ENCODE data around the gene METTL25B.

METTL25B gene

DNA sequence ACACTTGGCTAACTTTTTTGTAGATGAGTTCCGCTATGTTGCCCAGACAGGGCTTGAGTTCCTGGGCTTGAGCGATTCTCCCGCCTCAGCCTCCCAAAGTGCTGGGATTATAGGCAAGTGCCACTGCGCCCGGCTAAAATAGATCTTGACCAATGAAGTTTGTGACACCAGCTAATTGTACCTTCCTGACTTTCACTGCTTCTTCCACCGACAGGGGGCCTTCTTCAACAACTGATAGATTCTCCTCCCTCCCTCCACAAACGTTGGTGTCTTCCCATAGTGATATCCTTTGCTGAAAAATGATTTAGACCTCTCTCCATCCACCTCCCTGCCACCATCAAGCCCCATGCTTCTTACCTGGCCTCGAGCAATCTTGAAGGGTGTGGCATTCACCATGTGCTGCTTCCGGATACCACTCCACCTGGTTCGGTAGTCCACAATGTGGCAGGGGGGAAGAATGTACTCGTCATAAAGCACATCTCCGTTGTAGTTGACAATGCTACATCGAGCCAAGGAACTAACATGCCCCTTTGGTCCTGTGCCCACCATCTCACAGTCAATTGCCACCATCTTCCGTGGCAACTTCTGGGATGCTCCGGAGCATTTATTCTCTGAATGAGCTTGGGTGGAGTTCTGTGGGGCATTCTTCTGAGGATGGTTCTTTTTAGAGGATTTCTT is 1.6 kb upstream of the METTL25B start:
- peak; percentile 56 for DNase-seq (ENCODE audit: low read depth)

DNA sequence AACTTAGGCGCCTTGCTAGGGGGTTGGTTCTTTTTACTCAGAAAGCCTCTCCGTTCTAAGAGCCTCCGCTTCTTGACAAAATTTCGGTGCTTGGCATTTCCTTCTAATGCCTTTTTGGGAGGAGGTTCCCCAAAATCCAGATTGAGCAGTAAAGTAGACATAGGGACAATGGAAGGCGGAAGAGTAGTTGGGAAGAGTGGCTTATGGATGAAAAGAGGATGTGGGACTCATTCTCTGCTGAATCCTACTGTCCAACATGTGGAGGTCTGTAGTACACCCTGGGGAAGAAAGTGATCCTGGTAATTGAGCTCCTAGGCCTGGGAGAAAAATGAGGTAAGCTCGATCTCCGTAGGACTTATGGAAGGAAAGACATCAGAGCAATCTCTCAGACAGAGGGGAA is 777 bp upstream of the METTL25B start:
- DNase-seq (ENCODE audit: low read depth): no peak

DNA sequence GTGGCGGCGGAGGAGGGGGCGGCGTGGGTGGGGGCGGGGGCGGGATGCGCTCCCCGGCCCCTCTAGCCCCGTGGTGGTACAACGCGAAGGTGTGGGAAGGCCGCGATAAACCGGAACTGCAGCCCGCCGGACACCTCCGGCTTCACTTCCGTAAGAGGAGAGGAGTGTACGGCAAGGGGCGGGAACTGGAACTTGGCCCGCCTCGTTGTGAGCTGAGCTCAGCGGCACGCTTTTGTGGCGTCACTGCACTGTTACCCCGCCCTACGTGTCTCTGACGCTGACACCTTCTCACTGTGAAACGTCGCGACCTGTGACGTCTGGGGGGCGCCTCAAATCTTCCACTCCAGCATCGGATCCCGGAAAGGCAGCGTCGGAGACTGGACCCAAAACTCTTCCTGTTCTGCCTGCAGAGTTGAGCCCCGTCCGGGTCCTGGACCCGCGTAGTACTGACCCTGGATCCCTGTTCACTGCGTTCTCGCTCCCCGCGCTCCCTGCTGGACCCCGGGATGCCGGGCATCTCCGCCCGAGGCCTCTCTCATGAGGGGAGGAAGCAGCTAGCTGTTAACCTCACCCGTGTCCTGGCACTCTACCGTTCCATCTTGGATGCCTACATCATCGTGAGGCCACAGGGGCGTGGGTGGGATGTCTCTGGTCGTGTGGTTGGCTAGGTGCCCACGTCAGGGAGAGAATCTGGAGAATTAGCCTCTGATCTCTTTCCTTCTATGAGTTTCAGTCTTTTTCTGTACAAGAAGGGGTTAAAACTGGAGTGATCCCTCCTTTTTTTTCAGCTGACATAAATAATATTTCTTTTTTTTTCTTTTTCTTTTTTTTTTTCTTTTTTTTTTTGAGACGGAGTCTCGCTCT is 562 bp downstream of the METTL25B start, which contains the start of gene ISG20L2:
ISG20L2 (minus strand) TSS at position 168 of the 864 bp plus-strand sequence. CDS start 1,114 bp downstream, outside the sequence.
- peak; percentile 98 for DNase-seq (ENCODE audit: low read depth)

DNA sequence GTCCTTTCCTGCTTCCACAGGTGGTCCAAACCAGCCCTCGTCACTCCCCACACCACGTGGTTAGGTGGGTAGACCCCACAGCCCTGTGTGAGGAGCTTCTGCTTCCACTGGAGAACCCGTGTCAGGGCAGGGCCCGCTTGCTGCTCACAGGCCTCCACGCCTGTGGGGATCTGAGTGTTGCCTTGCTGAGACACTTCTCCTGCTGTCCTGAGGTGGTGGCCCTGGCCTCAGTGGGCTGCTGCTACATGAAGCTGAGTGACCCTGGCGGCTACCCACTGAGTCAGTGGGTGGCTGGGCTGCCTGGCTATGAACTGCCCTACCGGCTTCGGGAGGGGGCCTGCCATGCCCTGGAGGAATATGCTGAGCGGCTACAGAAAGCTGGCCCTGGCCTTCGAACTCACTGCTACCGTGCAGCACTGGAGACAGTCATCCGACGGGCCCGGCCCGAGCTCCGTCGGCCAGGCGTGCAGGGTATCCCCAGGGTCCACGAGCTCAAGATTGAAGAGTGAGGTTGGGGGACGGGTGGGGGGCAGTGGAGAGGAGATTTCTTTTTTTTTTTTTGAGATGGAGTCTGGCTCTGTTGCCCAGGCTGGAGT is 5.8 kb downstream of the METTL25B start:
- DNase-seq (ENCODE audit: low read depth): no peak

DNA sequence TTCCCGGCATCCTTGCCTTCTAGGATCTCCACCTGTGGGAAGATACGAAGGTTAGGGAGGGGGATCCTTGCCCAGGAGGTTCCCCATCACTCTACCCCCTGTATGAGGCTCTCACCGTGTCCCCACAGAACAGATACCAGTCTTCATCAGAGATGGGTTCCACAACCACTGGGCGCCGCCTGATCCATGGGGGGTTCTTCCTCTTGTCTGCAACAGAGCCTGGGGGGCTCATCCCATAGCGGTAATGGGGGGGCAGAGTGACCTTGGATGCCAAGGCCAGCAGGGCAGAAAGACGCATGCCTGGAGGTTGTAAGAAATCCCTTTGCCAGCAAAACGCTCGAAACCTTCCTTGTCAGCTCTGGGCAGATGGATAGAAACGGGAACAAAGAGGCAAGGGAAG is 10.1 kb downstream of the METTL25B start:
- no peak for DNase-seq (ENCODE audit: low read depth)

DNA sequence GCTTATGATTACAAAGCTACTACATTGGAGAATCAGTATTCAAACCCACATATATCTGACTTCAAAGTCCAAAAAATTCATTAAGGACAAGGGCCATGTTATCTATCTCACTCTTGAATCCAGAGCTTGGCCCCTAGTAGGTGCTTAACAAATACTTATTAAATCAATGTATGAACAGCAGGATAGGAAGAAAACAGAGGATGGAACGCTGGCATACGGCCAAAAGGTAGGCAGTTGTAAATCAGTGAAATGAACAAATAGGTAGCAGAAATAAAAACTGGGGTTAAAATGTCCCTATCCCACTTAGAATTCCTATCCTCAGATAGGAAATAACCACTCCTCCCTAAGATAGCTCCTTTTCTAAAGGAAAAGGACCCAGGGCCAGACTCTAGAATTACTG is 10.6 kb downstream of the METTL25B start:
- no peak for DNase-seq (ENCODE audit: low read depth)

DNA sequence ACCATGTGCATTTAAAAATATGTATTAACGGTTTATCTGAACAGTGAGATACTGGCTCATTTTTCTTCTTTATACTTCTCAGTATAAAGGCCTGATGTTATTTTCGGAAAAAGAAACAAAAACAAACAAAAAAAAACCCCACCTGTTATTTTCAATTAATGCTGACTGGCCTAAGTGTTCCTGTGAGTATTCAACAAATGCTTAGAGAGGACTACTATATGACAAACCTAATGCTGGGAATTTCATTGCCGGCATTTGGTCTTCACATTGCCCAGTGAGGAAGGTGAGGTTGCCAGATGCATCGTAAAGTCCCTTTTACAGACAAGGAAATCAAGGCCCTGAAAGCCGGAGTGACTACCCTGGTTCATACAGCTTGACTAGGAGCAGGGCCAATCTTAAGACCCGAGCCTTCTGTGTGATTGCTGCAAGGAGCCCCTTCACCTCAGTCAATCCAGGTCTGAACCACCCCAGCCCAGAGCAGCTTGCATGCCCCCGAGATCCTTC is 12.0 kb downstream of the METTL25B start:
- DNase-seq (ENCODE audit: low read depth): no peak

DNA sequence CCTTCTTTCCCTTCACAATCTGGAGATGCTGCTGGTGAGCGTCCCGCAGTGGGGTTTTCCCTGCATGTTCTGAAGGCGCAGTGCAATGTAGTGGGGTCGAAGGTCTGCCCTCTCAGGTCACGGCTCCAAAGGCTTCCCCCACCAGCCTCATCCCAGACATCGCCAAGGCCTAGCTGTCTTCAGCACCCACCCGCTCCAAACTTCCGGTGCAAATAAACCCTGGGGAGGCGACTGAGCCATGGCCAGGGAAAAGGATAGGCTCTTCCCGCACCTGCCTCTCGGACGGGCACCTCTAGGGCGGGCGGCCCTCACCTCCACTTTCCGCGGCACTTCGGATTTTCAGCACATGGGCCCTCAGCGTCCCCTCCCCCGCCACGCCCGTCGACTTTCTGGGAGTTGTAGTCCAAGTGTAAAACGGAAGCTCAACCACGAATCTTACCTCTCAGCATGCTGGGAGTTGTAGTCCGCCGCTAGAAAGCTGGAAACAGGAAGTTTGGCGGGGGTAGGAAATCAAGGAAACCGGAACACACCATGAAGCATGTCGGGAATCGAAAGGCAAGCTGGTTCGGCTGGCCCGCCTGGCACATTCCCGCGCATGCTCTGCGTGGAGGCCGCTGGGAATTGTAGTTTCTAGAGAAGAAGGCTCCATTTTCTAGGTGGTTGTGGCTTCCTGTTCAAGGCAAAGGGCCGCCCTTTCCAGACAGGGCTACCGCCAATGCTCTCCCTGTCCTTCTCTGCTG is 12.6 kb downstream of the METTL25B start, which contains the start of gene MRPL24:
MRPL24 (minus strand) TSS at position 348 of the 740 bp plus-strand sequence. CDS start 2,384 bp downstream, outside the sequence.
- DNase-seq (ENCODE audit: low read depth): peak; percentile 100

DNA sequence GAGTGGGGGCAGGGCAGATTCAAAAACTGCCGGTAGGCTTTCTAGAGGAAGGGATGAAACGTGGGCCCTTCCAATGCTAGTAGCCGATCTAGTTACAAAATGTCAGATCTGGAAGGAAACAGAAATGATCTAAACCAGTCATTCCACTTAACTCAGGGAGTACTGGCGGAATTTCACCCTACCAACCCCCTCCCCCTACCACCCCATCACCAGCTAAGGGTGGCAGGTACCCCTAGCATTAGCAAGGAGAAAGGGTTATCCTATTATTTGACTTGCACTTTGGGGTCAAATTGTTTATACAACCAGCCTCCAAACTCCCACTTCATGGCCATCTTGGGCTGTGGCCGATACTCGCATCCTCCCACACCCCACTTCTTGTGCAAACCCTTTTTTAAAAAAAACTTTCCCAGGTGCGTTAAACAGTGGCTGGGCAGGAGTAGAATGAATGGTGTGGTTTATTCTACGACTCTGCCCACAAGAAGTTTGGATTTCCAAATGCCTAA is 13.3 kb downstream of the METTL25B start:
- no peak for DNase-seq (ENCODE audit: low read depth)

DNA sequence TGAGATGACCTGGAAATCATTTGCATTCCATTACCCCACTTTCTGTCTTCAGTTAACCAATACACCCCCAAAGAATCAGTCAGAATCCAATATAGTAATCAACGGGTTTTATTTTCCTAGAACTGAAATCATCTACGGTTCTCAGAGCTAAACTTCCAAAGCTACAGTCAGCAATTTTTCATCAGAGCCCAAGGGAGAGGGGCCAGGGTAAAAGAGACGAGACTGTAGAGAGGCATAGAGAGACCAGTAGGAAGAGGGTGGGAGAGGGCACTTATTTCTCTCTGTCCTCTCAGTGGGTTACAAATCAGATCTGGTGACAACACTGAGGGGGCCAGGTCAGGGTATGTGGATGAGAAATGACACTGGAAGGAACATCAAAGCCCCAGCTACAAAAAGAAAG is 13.7 kb downstream of the METTL25B start:
- DNase-seq (ENCODE audit: low read depth): no peak

DNA sequence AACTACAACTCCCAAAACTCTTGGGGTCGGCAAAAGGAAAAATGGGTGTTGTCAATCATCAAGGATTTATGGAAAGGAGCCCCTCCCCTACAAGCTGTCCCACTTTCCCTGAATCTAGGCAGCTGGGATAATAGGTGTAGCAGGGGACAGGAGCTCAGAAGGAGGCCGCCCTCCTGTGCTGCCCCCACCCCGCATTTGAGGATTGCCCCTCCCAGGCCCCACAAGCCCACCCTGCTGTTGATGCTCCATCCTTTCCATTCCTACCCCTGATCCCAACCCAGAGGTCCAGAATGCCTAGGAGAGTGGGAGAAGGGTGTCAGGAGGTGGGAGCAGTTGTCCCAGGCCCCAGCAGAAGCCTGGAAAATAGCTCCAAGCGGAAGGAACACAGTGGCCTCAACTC is 14.5 kb downstream of the METTL25B start:
- DNase-seq (ENCODE audit: low read depth): no peak

DNA sequence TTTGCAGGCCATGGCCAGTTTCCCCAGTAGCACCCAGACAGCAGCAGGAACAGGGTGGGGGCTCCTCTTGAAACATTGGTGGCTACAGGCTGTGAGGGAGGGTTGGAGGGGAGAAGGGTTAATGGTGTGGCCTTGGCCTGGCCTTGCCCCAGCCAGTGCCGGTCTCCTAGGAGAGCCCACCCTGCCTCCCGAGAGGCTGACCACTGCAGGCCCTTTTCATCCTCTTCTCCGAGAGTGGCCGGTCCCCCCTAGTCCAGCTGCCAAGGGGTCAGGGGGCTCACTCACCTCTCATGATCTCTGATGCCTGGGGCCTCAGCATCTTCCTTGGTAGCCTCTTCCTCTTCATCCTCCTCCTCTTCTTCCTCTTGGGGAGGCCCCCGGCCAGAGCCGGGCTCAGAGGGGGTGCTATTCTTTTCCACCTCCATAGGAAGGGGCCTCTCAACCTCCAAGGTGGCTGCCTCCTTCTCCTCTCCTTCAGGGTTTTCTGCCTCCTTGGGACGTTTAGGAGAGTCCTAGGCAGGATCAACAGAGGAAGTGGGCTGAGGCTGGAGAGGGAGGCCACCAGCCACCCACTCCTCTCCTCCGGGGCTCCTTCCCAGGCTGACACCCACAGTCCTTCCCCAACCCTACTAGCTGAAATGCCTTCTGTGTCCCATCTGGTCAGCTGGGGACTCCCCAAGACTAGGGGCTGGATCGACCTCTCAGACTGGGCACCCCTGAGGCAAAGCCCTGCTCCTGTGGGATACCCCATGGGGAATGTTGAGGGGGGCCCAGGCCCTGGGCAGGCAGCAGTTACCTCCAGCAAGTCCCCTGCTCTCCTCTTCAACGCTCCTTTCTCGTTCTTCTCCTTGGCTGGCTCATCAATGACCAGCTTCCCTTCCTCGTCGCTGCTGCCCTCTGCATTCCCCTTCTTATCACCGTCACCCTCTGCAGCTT is 15.4 kb downstream of the METTL25B start:
- DNase-seq (ENCODE audit: low read depth): no peak

DNA sequence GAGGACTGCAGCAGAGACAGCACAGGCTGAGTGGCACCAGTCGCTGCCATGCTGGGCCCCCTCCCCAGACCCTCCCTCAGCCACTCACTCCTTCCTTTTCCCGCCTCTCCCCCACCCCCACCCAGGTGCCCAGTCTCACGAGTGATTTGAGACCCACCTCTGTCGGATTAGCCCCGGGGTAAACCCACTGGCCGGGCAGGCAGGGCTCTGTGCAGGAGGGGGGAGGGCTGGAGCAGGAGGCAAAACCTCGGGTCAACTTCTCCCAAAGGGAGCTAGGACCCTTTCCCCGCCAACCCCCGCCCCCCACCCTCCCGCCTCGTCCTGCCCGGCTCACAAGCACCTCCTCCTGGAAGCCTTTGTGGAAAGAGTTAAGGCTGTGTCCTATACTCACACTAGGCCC is 16.1 kb downstream of the METTL25B start:
- no peak for DNase-seq (ENCODE audit: low read depth)

DNA sequence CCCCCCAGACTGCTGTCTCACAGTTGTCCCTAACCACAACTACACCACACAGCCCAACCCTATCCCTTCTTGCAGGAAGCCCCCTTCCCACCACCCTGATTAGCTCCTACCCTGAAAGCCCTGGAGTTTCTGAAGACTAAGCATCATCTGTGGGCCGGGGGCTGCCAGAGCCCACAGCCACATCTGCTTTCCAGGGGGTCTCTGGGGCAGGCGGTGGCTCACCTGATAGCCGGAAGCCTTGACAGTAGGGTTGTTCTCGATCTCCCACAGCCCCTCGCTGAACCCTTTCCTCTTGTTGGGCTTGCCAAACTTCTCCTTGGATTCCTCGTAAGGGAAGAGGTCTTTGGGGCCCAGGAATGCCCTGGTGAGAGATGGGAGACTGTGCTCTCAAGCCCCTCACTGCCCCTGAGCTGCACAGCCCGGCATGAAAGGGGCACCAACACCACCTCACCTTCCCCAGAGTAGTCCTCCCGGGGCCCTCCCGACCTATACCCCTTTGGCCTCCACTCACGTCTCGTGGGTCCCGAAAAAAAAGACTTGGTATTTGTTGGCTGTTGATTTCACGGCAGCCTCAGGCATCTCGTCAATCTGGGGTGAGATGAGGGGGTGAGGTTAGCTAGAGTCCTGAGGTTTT is 16.6 kb downstream of the METTL25B start:
- DNase-seq (ENCODE audit: low read depth): no peak

DNA sequence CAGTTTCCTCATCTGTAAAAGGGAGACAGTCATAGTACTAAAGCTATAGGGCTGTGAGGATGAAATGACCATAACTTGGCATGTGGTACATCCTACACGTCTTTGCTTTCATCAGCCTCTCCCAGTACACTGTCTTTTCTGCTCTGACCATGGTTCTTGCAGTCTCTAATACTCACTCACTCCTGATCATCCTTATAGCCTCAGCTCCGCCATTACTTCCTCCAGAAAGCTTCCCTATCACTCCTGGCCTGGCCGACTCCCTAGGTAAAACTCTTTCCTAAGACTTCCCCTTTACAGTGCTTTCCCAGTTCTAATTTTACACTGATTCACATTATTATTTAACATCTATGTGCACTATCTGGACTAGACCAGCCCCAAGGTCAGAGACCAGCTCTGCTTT is 17.6 kb downstream of the METTL25B start:
- no peak for DNase-seq (ENCODE audit: low read depth)

DNA sequence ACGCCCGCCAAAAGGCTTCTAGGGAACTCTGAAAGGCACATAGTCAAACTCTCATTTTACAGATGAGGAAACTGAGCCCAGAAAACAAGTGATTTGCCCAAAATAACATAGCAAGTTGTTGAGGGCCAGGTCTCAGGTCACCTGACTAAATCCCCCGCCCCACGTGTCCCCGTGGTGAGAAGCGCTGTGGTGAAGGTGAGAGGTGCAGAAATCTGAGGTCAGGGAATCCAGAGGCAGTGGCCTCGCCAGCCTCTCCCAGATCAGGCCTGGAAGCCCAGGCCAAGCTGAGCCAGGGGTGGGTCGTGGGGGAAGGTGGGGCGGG is 18.1 kb downstream of the METTL25B start:
- DNase-seq (ENCODE audit: low read depth): no peak

DNA sequence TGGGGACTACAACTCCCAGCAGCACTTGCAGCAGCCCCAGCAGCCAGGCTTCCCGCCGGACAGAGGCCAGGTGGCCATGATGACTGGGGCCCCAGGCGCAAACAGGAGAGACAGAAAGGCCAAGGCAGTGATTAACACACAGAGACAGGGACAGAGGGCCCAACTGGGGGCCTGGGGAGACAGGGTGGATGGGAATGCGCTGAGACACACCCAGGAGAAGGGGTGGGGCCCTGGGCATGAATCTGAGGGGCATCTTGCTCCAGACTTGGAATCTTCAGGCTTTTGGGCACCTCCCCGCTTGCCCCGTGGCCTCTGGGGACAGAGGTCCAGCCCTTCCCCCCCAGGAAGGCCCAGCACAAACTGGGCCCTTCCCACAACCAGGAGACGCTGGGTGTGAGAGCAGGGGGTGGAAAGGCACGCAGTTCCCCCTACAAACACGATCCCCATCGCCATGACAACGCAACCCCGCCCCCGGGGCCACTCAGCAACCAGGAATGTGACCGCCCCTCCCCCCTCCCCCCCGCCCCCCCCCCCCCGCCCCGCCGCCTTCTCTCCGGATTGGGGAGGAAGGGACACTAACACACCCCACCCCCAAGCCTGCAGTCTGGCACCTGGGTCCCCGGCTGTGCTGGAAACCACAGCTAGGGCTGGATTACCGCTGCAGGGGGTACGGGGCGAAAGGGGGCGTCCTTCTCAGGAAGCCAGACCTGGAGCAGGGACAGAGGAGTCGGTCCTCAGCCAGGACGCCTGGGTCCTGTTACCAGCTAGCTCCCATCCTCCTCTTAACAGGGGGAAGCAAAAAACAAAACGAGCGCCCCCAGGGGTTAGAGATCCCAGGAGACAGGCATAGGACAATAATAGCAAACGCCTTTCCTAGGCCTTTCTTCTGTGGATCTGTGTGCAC is 18.7 kb downstream of the METTL25B start:
- DNase-seq (ENCODE audit: low read depth): peak; percentile 85

DNA sequence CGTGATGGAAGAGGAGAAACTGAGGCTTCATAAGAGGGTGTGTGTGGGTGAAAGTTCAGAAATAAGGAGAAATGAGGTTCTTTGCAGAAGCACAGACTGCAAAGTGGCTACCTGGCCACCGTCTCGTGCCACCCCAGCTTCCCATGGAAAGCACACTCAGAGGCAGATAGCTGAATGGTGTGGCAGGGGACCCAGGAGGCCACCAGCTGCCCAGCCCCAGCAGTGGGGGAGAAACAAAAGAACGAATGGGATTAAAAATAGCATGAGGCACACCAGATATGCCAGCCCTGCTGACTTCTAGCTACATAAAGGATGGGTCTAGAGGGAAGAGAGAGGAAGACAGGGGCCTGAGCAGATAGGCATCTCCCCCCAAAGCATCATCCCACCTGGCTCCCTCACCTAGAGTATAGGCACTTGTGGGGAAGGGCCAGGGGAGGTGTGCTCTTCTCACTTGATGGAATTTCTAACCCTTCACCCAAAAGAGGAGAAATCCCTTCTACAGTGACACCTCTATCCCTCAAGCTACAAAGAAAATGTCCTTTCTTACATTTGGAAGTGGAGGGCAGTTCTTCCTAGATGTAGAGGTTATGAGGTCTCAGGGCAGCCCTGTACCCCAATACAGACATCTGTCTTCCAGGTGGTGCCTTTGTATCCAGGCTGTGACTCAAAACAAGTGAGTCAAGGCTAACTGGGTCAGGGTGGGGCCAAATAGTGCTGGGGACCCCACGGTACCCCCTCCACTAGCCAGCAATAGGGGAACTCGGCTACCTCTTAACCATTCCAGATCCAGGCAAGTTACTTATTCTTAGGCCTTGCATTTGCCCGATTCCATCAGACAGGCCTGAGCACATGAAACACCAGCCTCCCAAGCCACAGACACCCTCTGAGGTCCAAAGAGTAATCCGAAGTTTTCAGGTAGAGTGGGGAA is 19.7 kb downstream of the METTL25B start:
- no peak for DNase-seq (ENCODE audit: low read depth)

Measured in amniotic epithelial cell (primary cell).